Left colon (tissue), 2 donors: ENCODE data around the gene MED8. TPM values are rescaled to one million over a fixed set of nuclear protein-coding genes. Genes with fewer than 3 reads are reported as not detected.

Experiments used
- ATAC-seq: fragments of 200-7000 bp; cut with Tn5 transposase; one replicate; pipeline ENCODE4 v1.9.1; 2020; ENCODE audit warnings: mild to moderate bottlenecking, moderate library complexity
- DNase-seq, 2 donors: peaks; one replicate each; pipeline ENCODE4 v3.0.0-alpha.2; 2020
- intact Hi-C, 2 donors: fragments of 100-400 bp; cut with DNase I in 1 of 2; cut with micrococcal nuclease in 1 of 2; formaldehyde crosslinking; loops; one replicate each; pipeline versions ENCODE4 v1.11.2 to v1.14.0; 2022; cut with DNase I, micrococcal nuclease
- microRNA-seq, 2 donors: library from miRNA; unstranded; fragments of <30 nt; microRNA quantifications; one replicate each; pipeline versions ENCODE4 v1.1.0 to v1.2.0, GENCODE V29; 2020
- total RNA-seq, 2 donors: library from RNA; stranded (reverse); fragmentation: NEBNext Ultra II Directional; extraction: Animal tissue kit (Norgen Biotek cat#: 25700); gene quantifications; one replicate each; pipeline ENCODE4 v1.2.1, GENCODE V29; 2021
- donor health status: DM: no; HTN: no; CAD: no.
- donor health status: DM: yes; HTN: yes; CAD: no.

Gene MED8
- total RNA-seq, 2 donors from 2014 or later, result 39.1 to 39.5 TPM

GRCh38 chr1:43349594-43350306 is 39.9 kb downstream of the MED8 start:
- intact Hi-C loops, result no loop called here
- peak in 1 of 2 donors; percentile 47 for DNase-seq
- ATAC-seq, result no peak

- DNase-seq (peak; percentile 94 to 96), ATAC-seq (peak; percentile 87)
- intact Hi-C loops, result no loop called here
Observed at GRCh38 chr1:43348809-43349593, 40.6 kb downstream of the MED8 start.

GRCh38 chr1:43348343-43348808 is 41.2 kb downstream of the MED8 start:
- intact Hi-C loops, result no loop called here
- peak in 1 of 2 donors; percentile 43 for DNase-seq
- peak; percentile 32 for ATAC-seq

- intact Hi-C loops, result no loop called here
- ATAC-seq (no peak), DNase-seq (no peak)
Observed at GRCh38 chr1:43346636-43347035, 43.0 kb downstream of the MED8 start.

GRCh38 chr1:43345120-43345519 is 44.5 kb downstream of the MED8 start:
- intact Hi-C loops, result no loop called here
- ATAC-seq (peak; percentile 27), DNase-seq (no peak)

- no peak for ATAC-seq
- intact Hi-C loops, result no loop called here
- DNase-seq, result no peak
Observed at GRCh38 chr1:43344267-43344850, 45.2 kb downstream of the MED8 start.

GRCh38 chr1:43340559-43340958 is 49.0 kb downstream of the MED8 start:
- no peak for DNase-seq
- no peak for ATAC-seq
- intact Hi-C loops, result no loop called here

- ATAC-seq, result no peak
- intact Hi-C loops, result no loop called here
- DNase-seq, result no peak
Observed at GRCh38 chr1:43339584-43340232, 49.9 kb downstream of the MED8 start.

GRCh38 chr1:43338001-43338400 is 51.6 kb downstream of the MED8 start:
- ATAC-seq, result no peak
- DNase-seq, result no peak
- intact Hi-C loops, result no loop called here

GRCh38 chr1:43337588-43337987 is 52.0 kb downstream of the MED8 start, which contains the start of gene MPL:
Gene MPL (plus strand): TSS chr1:43337818. CDS start chr1:43337849, 31 bp downstream.
- no peak for ATAC-seq
- DNase-seq, result no peak
- intact Hi-C loops, result no loop called here

- intact Hi-C loops, result no loop called here
- DNase-seq, result no peak
- no peak for ATAC-seq
Observed at GRCh38 chr1:43334453-43335205, 55.0 kb downstream of the MED8 start.

Small RNA genes lying within 50 kb of the gene (microRNA-seq; reads per million reads assigned to microRNA genes)
- 1.1 to 5.4 reads per million in 2 donors for gene MIR6734

Other genes starting within 250 kb of the MED8 start
- gene EBNA1BP2, start 217.5 kb downstream of the MED8 start, total RNA-seq, result 10 to 100 TPM; 30.4 to 32.4 TPM
- gene CFAP57, start 217.5 kb downstream of the MED8 start, total RNA-seq, result not detected
- 10 to 100 TPM; 52.4 to 63.3 TPM for gene TMEM125, start 119.8 kb downstream of the MED8 start, total RNA-seq
- 10 to 100 TPM; 76.9 to 97.8 TPM for gene C1orf210, start 104.2 kb downstream of the MED8 start, total RNA-seq
- gene TIE1, start 88.8 kb downstream of the MED8 start, total RNA-seq, result 1 to 10 TPM; 4.9 to 7.6 TPM
- under 1 TPM in 1 of 2 donors, not detected in 1; 0.56 TPM for gene MPL, start 52.0 kb downstream of the MED8 start, total RNA-seq
- gene CDC20, start 30.8 kb downstream of the MED8 start, total RNA-seq, result 10 to 100 TPM; 10.5 to 24.3 TPM
- 100 to 1,000 TPM; 135 to 152 TPM for gene ELOVL1, start 21.8 kb downstream of the MED8 start, total RNA-seq
- 10 to 100 TPM; 49.5 to 73.2 TPM for gene SZT2, start 99 bp upstream of the MED8 start, total RNA-seq
- gene HYI, start 64.1 kb upstream of the MED8 start, total RNA-seq, result 10 to 100 TPM; 60.9 to 74.3 TPM
- gene PTPRF, start 141.1 kb upstream of the MED8 start, total RNA-seq, result 100 to 1,000 TPM; 514 to 671 TPM